ENCODE measurements around the gene ITM2C. TPM values are rescaled to one million over a fixed set of nuclear protein-coding genes. Genes with fewer than 3 reads are reported as not detected.

ITM2C gene
- total and polyA plus RNA-seq, 2 of the 13 experiments (the other 11 are each of a cell fraction or from before 2014, with no cell fraction given), result 70.5 to 270 TPM

DNA sequence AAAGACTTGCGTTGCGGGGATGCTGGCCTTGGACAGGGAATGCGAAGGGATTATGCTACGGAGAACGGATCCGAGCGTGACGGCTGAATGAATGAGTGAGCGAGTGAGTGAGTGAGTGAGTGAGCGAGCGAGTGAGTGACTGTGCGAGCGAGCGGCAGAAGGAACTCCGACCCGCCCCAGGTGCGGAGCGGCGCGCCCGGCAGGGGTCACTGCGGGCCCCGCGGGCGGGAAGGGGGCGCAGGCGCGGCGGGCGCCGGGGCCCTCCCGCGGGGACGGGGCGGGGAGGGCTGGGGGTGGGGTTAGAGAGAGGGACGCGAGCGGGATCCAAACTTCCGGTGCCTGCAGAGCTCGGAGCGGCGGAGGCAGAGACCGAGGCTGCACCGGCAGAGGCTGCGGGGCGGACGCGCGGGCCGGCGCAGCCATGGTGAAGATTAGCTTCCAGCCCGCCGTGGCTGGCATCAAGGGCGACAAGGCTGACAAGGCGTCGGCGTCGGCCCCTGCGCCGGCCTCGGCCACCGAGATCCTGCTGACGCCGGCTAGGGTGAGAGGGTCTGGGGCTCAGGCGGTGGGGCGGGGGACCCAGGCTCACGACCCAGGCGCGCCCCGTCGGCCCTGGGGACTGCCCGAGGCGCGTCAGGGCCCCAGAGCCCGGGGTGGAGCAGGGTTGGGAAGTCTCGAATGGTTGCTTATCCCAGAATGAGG lies at the start of gene ITM2C (continued):
- TF ChIP-seq EZH2 (conservative IDR thresholded peaks at IDR 0.05; ENCODE audit: low read depth, low read length), result no peak
- TF ChIP-seq ZNF878 (CRISPR knock-in tag; IDR thresholded peaks at IDR 0.05), result no peak
- peak; percentile 82 for TF ChIP-seq MED8 (CRISPR knock-in tag; IDR thresholded peaks at IDR 0.05; ENCODE audit: insufficient replicate concordance)
- TF ChIP-seq ZNF770 (CRISPR knock-in tag; IDR thresholded peaks at IDR 0.05), result peak; percentile 97
- no peak for TF ChIP-seq SRSF4 (IDR thresholded peaks at IDR 0.05; ENCODE audit: low read depth, low read length, poor library complexity, severe bottlenecking)
- TF ChIP-seq CTCF (CRISPR knock-in tag; IDR thresholded peaks at IDR 0.05), result peak; percentile 73
- no peak for TF ChIP-seq MIER2 (CRISPR knock-in tag; IDR thresholded peaks at IDR 0.05)
- no peak; the same call in 1 of the 2 replicates for TF ChIP-seq KDM4B (CRISPR knock-in tag; IDR thresholded peaks at IDR 0.05)
- TF ChIP-seq NFE2L1 (CRISPR knock-in tag; IDR thresholded peaks at IDR 0.05; ENCODE audit: borderline replicate concordance), result 0 out of 2 replicates have a peak, but pooled peaks have one; percentile 41
- TF ChIP-seq DR1 (CRISPR knock-in tag; IDR thresholded peaks at IDR 0.05), result no peak
- TF ChIP-seq U2AF2 (IDR thresholded peaks at IDR 0.05; ENCODE audit: low read depth, low read length), result no peak
- no peak for TF ChIP-seq KDM3A (CRISPR knock-in tag; IDR thresholded peaks at IDR 0.05; ENCODE audit: low read depth)
- TF ChIP-seq ZFP90 (CRISPR knock-in tag; IDR thresholded peaks at IDR 0.05; ENCODE audit: borderline replicate concordance), result peak; percentile 12
- no peak for TF ChIP-seq LCORL (IDR thresholded peaks at IDR 0.05)
- TF ChIP-seq LCORL (CRISPR knock-in tag; IDR thresholded peaks at IDR 0.05), result peak; percentile 82
- no peak for TF ChIP-seq SIN3B (IDR thresholded peaks at IDR 0.05; ENCODE audit: low read length)
- TF ChIP-seq, protein P1, sequence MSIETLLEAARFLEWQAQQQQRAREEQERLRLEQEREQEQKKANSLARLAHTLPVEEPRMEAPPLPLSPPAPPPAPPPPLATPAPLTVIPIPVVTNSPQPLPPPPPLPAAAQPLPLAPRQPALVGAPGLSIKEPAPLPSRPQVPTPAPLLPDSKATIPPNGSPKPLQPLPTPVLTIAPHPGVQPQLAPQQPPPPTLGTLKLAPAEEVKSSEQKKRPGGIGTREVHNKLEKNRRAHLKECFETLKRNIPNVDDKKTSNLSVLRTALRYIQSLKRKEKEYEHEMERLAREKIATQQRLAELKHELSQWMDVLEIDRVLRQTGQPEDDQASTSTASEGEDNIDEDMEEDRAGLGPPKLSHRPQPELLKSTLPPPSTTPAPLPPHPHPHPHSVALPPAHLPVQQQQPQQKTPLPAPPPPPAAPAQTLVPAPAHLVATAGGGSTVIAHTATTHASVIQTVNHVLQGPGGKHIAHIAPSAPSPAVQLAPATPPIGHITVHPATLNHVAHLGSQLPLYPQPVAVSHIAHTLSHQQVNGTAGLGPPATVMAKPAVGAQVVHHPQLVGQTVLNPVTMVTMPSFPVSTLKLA (IDR thresholded peaks at IDR 0.05), result no peak
- no peak for TF ChIP-seq HDAC6 (IDR thresholded peaks at IDR 0.05; ENCODE audit: low read depth, low read length)
- TF ChIP-seq, protein P2, sequence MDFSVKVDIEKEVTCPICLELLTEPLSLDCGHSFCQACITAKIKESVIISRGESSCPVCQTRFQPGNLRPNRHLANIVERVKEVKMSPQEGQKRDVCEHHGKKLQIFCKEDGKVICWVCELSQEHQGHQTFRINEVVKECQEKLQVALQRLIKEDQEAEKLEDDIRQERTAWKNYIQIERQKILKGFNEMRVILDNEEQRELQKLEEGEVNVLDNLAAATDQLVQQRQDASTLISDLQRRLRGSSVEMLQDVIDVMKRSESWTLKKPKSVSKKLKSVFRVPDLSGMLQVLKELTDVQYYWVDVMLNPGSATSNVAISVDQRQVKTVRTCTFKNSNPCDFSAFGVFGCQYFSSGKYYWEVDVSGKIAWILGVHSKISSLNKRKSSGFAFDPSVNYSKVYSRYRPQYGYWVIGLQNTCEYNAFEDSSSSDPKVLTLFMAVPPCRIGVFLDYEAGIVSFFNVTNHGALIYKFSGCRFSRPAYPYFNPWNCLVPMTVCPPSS (IDR thresholded peaks at IDR 0.05), result no peak
- TF ChIP-seq SP1 (IDR thresholded peaks at IDR 0.05), result no peak
- TF ChIP-seq SP1 (CRISPR knock-in tag; IDR thresholded peaks at IDR 0.05), result 0 out of 2 replicates have a peak, but pooled peaks have one; percentile 33
- TF ChIP-seq ZNF570 (CRISPR knock-in tag; IDR thresholded peaks at IDR 0.05; ENCODE audit: borderline replicate concordance), result peak; percentile 53; the same call in 1 of the 2 replicates
- peak; percentile 65; the same call in 1 of the 2 replicates for TF ChIP-seq ATF7-NPFF (CRISPR knock-in tag; IDR thresholded peaks at IDR 0.05; ENCODE audit: low read depth)
- TF ChIP-seq CHCHD3 (CRISPR knock-in tag; IDR thresholded peaks at IDR 0.05), result no peak
- TF ChIP-seq ZNF772 (CRISPR knock-in tag; IDR thresholded peaks at IDR 0.05), result peak; percentile 51; the same call in 1 of the 2 replicates
